HL-60 (cell line): ENCODE results near the gene MT2A.

Source experiments
- CTCF ChIP-seq: IDR thresholded peaks from one replicate; pipeline ENCODE4 v1.5.1; 2011; ENCODE audit warnings: low read length, control low read depth, inconsistent platforms; ENCODE audit not compliant: insufficient read depth
- REST ChIP-seq: IDR thresholded peaks from 2 replicates; pipeline ENCODE4 v1.6.1; 2012; ENCODE audit warnings: low read depth; ENCODE audit not compliant: insufficient replicate concordance
- SPI1 ChIP-seq: IDR thresholded peaks from 2 replicates; pipeline ENCODE4 v1.6.1; 2012; ENCODE audit warnings: low read depth, mild to moderate bottlenecking, borderline replicate concordance

GRCh38 chr16:56632848-56633365 is 24.5 kb downstream of the MT2A start:
- TF ChIP-seq CTCF = no peak
- no peak for TF ChIP-seq REST
- no peak for TF ChIP-seq SPI1
